H1 (cell line): ENCODE data around the gene RARRES1.
A peak's percentile ranks its signal among the peaks of the same experiment; 100 is the strongest.

ENCODE experiments used
- CTCF ChIP-seq, 3 experiments: IDR thresholded peaks; 1 replicate in 2 of 3; 2 replicates in 1 of 3; pipeline versions ENCODE4 v1.5.1 to v1.6.1; 2011; ENCODE audit warnings: low read length in 3 of 3, mild to moderate bottlenecking in 3 of 3, inconsistent platforms in 2 of 3, low read depth in 1 of 3, moderate library complexity in 1 of 3; ENCODE audit not compliant: insufficient read depth in 1 of 3; ENCODE audit errors: control extremely low read depth in 1 of 3
- MAX ChIP-seq: IDR thresholded peaks from 2 replicates; pipeline ENCODE4 v1.6.1; 2012; ENCODE audit warnings: inconsistent platforms
- SP2 ChIP-seq: IDR thresholded peaks from 2 replicates; pipeline ENCODE4 v1.6.1; 2012; ENCODE audit warnings: mild to moderate bottlenecking, low read length, inconsistent platforms
- TAF1 ChIP-seq: IDR thresholded peaks from 2 replicates; pipeline ENCODE4 v1.6.1; 2011; ENCODE audit warnings: mild to moderate bottlenecking, low read depth, low read length
- ZNF274 ChIP-seq: IDR thresholded peaks from 2 replicates; pipeline ENCODE4 v1.7.0; 2012; ENCODE audit warnings: low read length, borderline replicate concordance; ENCODE audit errors: extremely low read depth

GRCh38 chr3:158727206-158728060, 4.8 kb downstream of the RARRES1 start:
- TF ChIP-seq SP2: no peak
- TF ChIP-seq CTCF (IDR thresholded peaks at IDR 0.05; ENCODE audit: control extremely low read depth in 1 of 3, insufficient read depth in 1 of 3, low read depth in 1 of 3, low read length in 3 of 3): peak in 2 of 3 experiments; percentile 60 to 83; a peak in 3 of 4 replicates
- no peak for TF ChIP-seq TAF1
- TF ChIP-seq ZNF274: no peak
- TF ChIP-seq MAX: no peak
